ENCODE results near the gene INTS4. TPM values are rescaled to one million over a fixed set of nuclear protein-coding genes. Genes with fewer than 3 reads are reported as not detected.
A peak's percentile ranks its signal among the peaks of the same experiment; 100 is the strongest.
"Not testable (repeated sequence)": the region's sequence is repeated elsewhere in the genome, so short reads cannot be mapped to it uniquely, and the experiment has no call there.

The INTS4 gene, protein sequence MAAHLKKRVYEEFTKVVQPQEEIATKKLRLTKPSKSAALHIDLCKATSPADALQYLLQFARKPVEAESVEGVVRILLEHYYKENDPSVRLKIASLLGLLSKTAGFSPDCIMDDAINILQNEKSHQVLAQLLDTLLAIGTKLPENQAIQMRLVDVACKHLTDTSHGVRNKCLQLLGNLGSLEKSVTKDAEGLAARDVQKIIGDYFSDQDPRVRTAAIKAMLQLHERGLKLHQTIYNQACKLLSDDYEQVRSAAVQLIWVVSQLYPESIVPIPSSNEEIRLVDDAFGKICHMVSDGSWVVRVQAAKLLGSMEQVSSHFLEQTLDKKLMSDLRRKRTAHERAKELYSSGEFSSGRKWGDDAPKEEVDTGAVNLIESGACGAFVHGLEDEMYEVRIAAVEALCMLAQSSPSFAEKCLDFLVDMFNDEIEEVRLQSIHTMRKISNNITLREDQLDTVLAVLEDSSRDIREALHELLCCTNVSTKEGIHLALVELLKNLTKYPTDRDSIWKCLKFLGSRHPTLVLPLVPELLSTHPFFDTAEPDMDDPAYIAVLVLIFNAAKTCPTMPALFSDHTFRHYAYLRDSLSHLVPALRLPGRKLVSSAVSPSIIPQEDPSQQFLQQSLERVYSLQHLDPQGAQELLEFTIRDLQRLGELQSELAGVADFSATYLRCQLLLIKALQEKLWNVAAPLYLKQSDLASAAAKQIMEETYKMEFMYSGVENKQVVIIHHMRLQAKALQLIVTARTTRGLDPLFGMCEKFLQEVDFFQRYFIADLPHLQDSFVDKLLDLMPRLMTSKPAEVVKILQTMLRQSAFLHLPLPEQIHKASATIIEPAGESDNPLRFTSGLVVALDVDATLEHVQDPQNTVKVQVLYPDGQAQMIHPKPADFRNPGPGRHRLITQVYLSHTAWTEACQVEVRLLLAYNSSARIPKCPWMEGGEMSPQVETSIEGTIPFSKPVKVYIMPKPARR
- 10 to 100 TPM; 18.8 to 73.9 (median 26.4) TPM for total RNA-seq

DNA sequence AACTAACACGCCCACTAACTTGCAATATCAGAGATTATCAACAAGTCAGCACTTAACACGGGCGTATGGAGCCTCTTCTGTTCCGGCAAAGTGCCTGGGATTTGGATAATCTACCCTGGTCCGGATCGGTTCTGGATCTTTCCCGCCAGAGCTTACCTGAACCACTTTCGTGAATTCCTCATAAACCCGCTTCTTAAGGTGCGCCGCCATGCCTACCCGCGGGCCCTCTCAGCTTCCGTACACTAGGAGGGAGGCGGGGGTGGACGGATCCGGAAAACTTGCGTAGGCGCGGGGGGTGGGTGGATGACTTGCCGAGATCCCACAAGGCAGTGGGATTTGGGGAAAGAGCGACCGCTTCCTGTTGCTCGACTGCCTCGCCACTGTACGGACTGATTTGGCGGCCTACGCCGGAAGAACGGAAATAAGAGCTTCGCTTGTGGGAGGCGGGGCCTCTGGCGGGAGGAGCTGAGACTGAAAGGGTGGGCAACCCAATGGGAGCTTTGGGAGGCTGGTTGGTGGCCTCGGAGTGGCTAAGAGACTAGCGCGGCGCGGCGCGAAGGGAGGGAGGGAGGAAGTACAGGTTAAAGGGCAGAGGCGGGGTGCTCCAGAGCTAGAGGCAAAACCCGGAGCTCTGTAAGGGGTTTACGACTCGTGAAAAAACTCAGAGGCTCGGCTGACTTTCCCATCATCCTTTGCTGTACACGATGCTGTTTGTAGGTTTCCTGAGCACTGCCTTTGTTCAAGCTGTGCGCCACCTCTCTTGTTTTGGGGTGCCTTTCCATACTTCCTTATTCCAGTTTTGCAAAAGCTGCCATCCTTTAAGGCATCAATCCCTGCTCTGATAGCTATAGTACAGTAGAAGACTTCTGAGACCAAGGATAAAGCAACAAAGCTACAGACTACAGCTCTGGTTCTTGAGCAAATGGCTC, at the start of gene INTS4:
Gene INTS4 (minus strand): TSS at position 235 of the 929 bp plus-strand sequence. CDS start 25 bp downstream, at position 210.
- H3K27me3 ChIP-seq, result no peaks in the 10 kb centered on the region
- TF ChIP-seq POLR2A (IDR thresholded peaks at IDR 0.05) (no peak), POLR2AphosphoS5 (IDR thresholded peaks at IDR 0.05) (peak in 2 of 3 donors; percentile 26 to 92)
- H3K36me3 ChIP-seq, result peaks cover 16% of the 10 kb centered on the region
- peak within 1 kb of the TSS; percentile 82 for H3K27ac ChIP-seq
- peak within 1 kb of the TSS; percentile 55 for H3K4me3 ChIP-seq
- H3K9me3 ChIP-seq, result no peaks in the 10 kb centered on the region
- peak; percentile 99 for DNase-seq (ENCODE audit: low spot score in 2 of 2)
- under 1% methylated on average over 38 of the region's 47 CpGs for WGBS
- H3K4me1 ChIP-seq, result peaks cover 20% of the 10 kb centered on the region

DNA sequence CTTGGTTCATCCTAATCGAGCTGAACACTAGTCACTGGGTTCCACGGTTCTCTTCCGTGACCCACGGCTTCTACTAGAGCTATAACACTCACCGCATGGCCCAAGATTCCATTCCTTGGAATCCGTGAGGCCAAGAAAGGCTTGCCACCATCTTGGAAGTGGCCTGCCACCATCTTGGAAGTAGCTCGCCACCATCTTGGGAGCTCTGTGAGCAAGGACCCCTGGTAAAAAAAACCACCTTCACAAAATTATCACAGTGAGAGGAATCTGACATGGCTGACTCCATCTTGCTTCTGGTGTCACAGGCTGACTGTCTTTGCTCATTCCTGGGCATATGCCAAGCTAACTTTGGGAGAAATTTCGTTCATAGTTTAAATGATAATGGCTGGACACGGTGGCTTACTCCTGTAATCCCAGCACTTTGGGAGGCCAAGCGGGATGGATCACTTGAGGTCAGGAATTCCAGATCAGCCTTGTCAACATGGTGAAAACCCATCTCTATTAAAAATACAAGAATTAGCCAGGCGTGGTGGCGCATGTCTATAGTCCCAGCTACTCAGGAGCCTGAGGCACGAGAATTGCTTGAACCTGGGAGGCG, 47.5 kb upstream of the INTS4 start:
- H3K27ac ChIP-seq, result no peak overlapping the region
- no peaks in the 10 kb centered on the region for H3K9me3 ChIP-seq
- DNase-seq (ENCODE audit: low spot score in 2 of 2), result no peak
- TF ChIP-seq POLR2AphosphoS5 (IDR thresholded peaks at IDR 0.05) (no peak), POLR2A (IDR thresholded peaks at IDR 0.05) (no peak), EP300 (IDR thresholded peaks at IDR 0.05) (no peak)
- TF ChIP-seq, protein P1, sequence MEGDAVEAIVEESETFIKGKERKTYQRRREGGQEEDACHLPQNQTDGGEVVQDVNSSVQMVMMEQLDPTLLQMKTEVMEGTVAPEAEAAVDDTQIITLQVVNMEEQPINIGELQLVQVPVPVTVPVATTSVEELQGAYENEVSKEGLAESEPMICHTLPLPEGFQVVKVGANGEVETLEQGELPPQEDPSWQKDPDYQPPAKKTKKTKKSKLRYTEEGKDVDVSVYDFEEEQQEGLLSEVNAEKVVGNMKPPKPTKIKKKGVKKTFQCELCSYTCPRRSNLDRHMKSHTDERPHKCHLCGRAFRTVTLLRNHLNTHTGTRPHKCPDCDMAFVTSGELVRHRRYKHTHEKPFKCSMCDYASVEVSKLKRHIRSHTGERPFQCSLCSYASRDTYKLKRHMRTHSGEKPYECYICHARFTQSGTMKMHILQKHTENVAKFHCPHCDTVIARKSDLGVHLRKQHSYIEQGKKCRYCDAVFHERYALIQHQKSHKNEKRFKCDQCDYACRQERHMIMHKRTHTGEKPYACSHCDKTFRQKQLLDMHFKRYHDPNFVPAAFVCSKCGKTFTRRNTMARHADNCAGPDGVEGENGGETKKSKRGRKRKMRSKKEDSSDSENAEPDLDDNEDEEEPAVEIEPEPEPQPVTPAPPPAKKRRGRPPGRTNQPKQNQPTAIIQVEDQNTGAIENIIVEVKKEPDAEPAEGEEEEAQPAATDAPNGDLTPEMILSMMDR (IDR thresholded peaks at IDR 0.05), result no peak
- H3K27me3 ChIP-seq, result no peaks in the 10 kb centered on the region
- H3K36me3 ChIP-seq, result no peaks in the 10 kb centered on the region
- peaks cover 24% of the 10 kb centered on the region for H3K4me1 ChIP-seq
- H3K4me3 ChIP-seq, result no peak overlapping the region
- WGBS, result 94% methylated on average over 14 of the region's 14 CpGs

DNA sequence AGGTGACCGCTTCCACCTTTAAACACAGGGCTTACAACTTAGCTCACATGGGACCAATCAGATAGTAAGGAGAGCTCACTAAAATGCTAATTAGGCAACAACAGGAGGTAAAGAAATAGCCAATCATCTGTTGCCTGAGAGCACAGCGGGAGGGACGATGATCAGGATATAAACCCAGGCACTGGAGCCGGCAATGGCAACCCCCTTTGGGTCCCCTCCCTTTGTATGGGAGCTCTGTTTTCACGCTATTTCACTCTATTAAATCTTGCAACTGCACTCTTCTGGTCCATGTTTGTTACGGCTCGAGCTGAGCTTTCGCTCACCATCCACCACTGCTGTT, 46.9 kb upstream of the INTS4 start:
- H3K27ac ChIP-seq; H3K36me3 ChIP-seq; H3K4me3 ChIP-seq; H3K27me3 ChIP-seq; DNase-seq (ENCODE audit: low spot score in 2 of 2); H3K9me3 ChIP-seq: not testable (repeated sequence)
- peaks cover 23% of the 10 kb centered on the region for H3K4me1 ChIP-seq
- 91% methylated on average over 8 of the region's 8 CpGs for WGBS

DNA sequence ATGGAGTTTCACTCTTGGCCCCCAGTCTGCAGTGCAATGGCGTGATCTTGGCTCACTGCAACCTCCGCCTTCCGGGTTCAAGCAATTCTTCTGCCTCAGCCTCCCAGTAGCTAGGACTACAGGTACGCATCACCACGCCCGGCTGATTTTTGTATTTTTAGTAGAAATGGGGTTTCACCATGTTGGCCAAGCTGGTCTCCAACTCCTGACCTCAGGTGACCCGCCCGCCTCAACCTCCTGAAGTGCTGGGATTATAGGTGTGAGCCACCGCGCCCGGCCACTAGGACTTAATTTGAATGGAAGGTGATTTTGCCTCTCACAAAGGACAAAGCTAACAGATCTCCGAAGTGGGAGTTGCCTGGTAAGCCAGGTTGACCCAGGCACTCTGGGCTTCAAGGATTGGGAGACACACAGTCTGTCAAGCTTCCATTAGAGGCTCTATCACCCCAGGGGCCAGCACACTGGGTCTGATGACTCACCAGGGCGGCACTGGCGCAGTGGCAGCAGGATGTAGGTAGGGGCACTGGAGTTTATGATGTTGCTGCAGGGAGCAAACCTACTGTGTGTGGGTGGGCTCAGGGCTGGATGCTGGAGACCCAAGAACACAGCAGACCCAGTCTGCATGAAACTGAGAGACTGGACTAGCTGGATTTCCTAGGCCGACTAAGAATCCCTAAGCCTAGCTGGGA, 46.4 kb upstream of the INTS4 start:
- Histone ChIP-seq H3K27ac (no peak overlapping the region), H3K36me3 (no peaks in the 10 kb centered on the region), H3K4me3 (no peak overlapping the region), H3K27me3 (no peaks in the 10 kb centered on the region), H3K4me1 (peaks cover 17% of the 10 kb centered on the region), H3K9me3 (no peaks in the 10 kb centered on the region)
- WGBS, result 92% methylated on average over 14 of the region's 15 CpGs
- TF ChIP-seq EP300 (IDR thresholded peaks at IDR 0.05) (no peak), POLR2AphosphoS5 (IDR thresholded peaks at IDR 0.05) (no peak), POLR2A (IDR thresholded peaks at IDR 0.05) (no peak)
- TF ChIP-seq, protein P1 (IDR thresholded peaks at IDR 0.05), result no peak
- no peak for DNase-seq (ENCODE audit: low spot score in 2 of 2)

DNA sequence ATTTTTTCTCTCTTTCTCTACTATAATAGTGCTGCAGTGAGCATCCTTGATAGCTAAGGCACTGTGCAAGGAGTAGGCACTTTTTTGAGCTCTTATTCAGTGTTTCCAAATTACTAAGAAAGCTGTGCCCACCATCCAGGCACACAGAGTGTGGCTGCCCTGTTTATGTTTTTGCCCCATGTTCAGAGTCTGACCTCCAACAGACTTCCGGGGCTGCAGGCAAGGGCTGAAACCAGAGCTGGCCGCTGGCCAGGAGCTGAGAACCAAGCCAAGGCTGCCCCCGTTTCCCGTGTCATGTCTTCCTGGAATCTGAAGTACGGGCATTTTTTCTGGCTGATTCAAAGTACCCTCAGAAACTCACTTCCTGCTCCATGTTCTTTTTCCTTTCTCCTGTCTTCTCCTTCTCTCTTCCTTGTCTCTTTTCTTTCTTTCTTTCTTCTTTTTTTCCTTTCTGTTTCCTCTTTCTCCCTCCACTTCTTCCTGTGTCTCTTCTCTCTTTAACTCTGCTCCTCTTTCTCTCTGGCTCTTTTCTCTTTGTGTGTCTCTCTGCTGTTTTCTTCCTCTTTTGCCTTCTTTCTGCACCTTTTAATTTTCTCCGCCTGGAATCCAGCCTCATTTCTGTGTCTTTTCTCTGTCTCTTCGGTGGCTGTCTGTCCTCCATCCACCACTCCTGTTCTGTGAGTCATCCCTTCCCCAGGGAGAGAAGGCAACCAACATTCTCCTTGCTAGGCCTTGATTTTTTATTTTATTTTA, 45.6 kb upstream of the INTS4 start:
- H3K9me3 ChIP-seq, result no peaks in the 10 kb centered on the region
- 13% methylated on average over 7 of the region's 7 CpGs for WGBS
- peak overlapping the region; percentile 42 for H3K27ac ChIP-seq
- peak overlapping the region; percentile 25 for H3K4me3 ChIP-seq
- TF ChIP-seq EP300 (IDR thresholded peaks at IDR 0.05) (no peak), POLR2AphosphoS5 (IDR thresholded peaks at IDR 0.05) (no peak), POLR2A (IDR thresholded peaks at IDR 0.05) (no peak)
- TF ChIP-seq, protein P1 (IDR thresholded peaks at IDR 0.05), result no peak
- H3K4me1 ChIP-seq, result peaks cover 11% of the 10 kb centered on the region
- H3K27me3 ChIP-seq, result no peaks in the 10 kb centered on the region
- DNase-seq (ENCODE audit: low spot score in 2 of 2), result peak in 1 of 2 donors; percentile 74
- H3K36me3 ChIP-seq, result no peaks in the 10 kb centered on the region
